PC-3 (cell line): Measurements from ENCODE around the gene CLECL1.

Experiments used
- EZH2phosphoT487 ChIP-seq: fragments of 300-600 bp; sonication (generic); IDR thresholded peaks from 2 replicates; pipeline ENCODE4 v1.6.1; 2018; ENCODE audit warnings: mild to moderate bottlenecking, antibody characterized with exemption, low read length, borderline replicate concordance
- TF ChIP-seq, protein P1 (sequence below): fragments of 300-600 bp; sonication (generic); conservative IDR thresholded peaks from 2 replicates; pipeline ENCODE4 v1.5.1; 2017; ENCODE audit warnings: antibody characterized with exemption, low read depth, mild to moderate bottlenecking, low read length

DNA sequence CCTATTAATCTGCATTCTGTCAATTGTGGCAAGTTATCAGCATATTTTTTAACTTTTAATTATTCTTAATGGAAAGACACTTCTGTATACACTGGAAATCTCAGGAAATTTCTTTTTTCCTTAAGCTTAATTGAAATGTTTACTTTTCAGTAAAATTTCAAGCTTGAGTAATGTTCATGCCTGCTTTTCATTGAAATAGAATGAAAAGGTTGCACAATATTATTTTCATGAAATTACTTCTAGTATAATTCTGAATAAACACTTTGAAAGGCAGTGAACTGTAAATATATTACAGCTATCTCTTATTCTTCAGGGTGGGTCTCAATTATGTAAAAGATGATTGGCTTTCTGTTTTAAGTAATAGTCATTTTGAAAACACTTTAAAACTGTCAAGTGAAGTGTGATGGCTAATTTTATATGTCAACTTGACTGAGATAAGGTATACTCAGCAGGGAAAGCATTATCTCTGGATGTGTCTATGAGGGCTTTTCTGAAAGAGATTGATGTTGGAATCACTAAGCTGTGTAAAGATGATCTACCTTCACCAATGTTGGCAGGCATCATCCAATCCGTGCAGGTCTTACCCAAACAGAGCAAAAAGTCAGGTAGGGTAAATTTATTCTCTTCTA lies 33.5 kb downstream of the CLECL1 start:
- TF ChIP-seq, protein P1, sequence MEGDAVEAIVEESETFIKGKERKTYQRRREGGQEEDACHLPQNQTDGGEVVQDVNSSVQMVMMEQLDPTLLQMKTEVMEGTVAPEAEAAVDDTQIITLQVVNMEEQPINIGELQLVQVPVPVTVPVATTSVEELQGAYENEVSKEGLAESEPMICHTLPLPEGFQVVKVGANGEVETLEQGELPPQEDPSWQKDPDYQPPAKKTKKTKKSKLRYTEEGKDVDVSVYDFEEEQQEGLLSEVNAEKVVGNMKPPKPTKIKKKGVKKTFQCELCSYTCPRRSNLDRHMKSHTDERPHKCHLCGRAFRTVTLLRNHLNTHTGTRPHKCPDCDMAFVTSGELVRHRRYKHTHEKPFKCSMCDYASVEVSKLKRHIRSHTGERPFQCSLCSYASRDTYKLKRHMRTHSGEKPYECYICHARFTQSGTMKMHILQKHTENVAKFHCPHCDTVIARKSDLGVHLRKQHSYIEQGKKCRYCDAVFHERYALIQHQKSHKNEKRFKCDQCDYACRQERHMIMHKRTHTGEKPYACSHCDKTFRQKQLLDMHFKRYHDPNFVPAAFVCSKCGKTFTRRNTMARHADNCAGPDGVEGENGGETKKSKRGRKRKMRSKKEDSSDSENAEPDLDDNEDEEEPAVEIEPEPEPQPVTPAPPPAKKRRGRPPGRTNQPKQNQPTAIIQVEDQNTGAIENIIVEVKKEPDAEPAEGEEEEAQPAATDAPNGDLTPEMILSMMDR = no peak
- TF ChIP-seq EZH2phosphoT487 = no peak
